Measurements from ENCODE around the gene RAP1B. TPM values are rescaled to one million over a fixed set of nuclear protein-coding genes. Genes with fewer than 3 reads are reported as not detected.

Gene RAP1B
- total RNA-seq, 1 donor from 2014 or later, result 66.4 TPM

- FAIRE-seq (no peak), DNase-seq (ENCODE audit: low spot score in 2 of 2) (peak; percentile 68 to 80)
Measured at GRCh38 chr12:68686595-68687521, 76.2 kb downstream of the RAP1B start, which contains the start of gene NUP107. NUP107 (plus strand) TSS chr12:68686978; CDS start chr12:68687066, 88 bp downstream.

GRCh38 chr12:68695454-68695853, 84.8 kb downstream of the RAP1B start:
- no peak for DNase-seq (ENCODE audit: low spot score in 2 of 2)
- no peak for FAIRE-seq

- FAIRE-seq, result no peak
Measured at GRCh38 chr12:68699486-68699885, 88.8 kb downstream of the RAP1B start.

More at GRCh38 chr12:68699486-68699885, 88.8 kb downstream of the RAP1B start:
- DNase-seq (ENCODE audit: low spot score in 2 of 2), result no peak

Small RNAs within 50 kb of the gene (small RNA-seq; reads per million reads assigned to genes)
- not detected for gene RF00017
- gene SNORA70G, result not detected

Other genes starting within 250 kb of the RAP1B start
- gene NUP107, start 76.1 kb downstream of the RAP1B start, total RNA-seq, result 59.9 TPM
- gene SLC35E3, start 135.3 kb downstream of the RAP1B start, total RNA-seq, result 8.2 TPM
- gene MDM2, start 197.3 kb downstream of the RAP1B start, total RNA-seq, result 47.3 TPM

All from frontal cortex (tissue), 4 donors.